NCI-H146 treated with DMSO at 0.1 percent for 48 hours (cell line): ENCODE measurements around the gene JAZF1.
A peak's percentile ranks its signal among the peaks of the same experiment; 100 is the strongest.

ENCODE experiments used
- DNase-seq: peaks from one replicate; lab custom pipeline; 2025; ENCODE audit not compliant: unreplicated experiment; lab: John Stamatoyannopoulos, UW

JAZF1 gene

DNA sequence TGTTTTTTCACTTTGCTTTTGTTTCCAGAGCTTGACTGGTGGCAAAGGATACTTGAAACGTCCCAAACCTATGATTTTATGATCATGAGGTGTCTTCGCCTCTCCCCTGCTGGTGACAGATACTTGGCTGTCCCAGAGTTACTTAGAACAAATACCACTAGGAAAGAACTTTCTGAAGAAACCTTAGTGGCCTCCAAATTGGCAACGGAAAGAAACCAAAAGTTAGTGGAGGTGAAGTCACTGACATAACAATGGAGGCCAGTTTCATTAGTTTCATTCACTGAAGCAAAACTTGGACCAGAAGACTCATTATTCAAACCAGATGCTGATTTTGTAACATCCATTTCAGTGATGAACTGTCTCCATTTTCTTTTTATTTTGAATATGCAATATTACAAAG lies 68.6 kb downstream of the JAZF1 start:
- DNase-seq: no peak

DNA sequence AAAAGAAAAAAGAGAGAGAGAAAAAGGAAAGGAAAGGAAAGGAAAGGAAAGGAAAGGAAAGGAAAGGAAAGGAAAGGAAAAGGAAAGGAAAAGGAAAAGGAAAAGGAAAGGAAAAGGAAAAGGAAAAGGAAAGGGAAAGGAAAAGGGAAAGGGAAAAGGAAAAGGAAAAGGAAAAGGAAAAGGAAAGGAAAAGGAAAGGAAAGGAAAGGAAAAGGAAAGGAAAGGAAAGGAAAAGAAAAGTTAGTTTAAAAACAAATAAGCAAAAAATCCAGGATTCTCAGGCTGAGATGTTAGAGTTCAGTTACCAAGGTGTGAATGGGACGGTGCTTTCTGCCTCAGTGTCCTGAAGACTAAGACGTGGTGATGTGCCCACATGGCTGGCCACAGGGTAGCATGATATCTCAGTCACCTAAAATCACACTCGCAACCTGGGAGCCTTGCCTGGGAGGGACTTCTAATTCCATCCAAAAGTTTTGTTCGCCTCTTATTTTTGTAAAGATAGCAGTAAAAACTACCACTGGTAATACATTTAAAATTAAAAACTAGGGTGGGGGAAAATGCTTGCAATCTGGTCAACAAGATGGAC lies 70.1 kb downstream of the JAZF1 start:
- no peak for DNase-seq

- no peak for DNase-seq
Observed at GRCh38 chr7:28108747-28109146, 71.8 kb downstream of the JAZF1 start.

GRCh38 chr7:28107960-28108359 lies 72.6 kb downstream of the JAZF1 start:
- no peak for DNase-seq

GRCh38 chr7:28106321-28106829 lies 74.2 kb downstream of the JAZF1 start:
- peak; percentile 78 for DNase-seq

DNA sequence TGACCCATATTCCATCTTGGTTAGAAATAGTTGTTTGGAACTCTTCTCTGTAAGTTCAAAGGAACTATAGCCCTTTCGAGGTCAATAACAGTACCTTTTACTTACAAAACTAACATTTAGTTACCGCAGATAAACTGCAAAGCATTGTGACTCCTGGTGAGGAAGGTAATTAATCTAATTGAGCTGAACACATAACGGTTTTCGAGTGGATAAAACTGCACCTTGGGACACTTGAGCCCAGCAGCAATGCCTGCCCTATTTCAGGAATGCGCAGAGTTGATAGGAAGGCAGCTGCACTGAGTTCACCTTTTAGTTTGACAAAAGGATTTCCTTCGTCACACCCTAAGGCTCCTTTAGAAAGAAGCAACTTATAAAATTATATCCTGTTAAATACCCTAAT lies 75.4 kb downstream of the JAZF1 start:
- DNase-seq: no peak

- DNase-seq: no peak
Observed at GRCh38 chr7:28104811-28105210, 75.8 kb downstream of the JAZF1 start.

DNA sequence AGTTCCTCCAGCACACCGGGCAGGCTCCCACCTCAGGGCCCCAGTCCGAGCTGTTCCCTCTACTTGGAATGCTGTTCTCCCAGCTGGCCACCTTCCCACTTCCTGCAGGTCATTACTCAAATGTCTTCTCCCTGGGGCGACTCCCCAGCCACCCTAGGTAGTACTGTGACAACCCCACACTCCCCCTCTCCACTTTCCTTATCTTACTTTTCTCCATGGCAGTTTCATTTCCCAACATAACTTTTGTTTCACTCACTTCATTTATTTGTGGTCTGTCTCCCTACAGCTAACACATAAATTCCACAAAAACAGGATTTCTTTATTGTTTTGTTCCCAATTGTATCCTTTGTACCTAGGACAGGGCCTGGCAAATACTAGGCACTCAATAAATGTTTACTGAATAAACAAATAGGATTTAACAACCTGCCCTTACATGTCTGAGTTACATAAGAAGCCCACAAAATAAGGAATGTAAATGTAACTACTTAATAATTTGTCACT lies 76.5 kb downstream of the JAZF1 start:
- DNase-seq: no peak

- DNase-seq: no peak
Observed at GRCh38 chr7:28102797-28103196, 77.8 kb downstream of the JAZF1 start.

- DNase-seq: peak; percentile 24
Observed at GRCh38 chr7:28096713-28097112, 83.9 kb downstream of the JAZF1 start.

GRCh38 chr7:28095231-28095630 lies 85.4 kb downstream of the JAZF1 start:
- no peak for DNase-seq

- DNase-seq: no peak
Observed at GRCh38 chr7:28093623-28094232, 86.9 kb downstream of the JAZF1 start.

GRCh38 chr7:28091190-28091589 lies 89.4 kb downstream of the JAZF1 start:
- no peak for DNase-seq

DNA sequence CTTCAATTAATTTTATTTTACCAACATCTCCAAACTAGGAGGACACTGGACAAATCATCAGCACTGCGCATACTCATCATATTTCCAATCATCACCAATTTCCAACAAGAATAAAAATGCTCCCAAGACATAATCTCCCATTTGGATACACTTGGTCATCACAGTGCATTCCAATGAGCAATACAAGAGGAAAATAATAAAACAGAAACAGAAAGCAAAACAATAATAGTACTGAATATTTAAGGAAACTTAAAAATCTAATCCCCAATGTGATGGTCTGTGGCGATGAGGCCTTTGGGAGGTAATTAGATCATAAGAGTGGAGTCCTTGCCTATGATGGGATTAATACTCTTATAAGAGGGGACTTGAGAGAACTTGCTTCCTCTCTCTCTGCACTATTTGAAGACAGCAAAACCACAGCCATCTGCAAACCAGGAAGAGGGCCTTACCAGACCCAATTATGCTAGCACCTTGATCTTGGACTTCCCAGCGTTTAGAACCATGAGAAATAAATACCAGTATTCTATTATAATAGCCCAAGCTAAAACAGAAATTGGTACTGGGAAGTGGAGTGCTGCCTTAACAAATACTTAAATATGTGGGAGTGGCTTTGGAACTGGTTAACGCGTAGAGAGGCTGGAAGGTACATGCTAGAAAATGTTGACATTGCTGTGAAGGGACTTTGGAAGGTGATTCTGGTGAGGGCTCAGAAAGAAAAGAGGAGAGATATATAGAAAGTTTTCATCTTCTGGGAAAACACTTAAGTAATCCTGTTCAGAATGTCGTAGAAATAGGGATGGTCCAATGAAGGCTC lies 91.5 kb downstream of the JAZF1 start:
- no peak for DNase-seq

DNA sequence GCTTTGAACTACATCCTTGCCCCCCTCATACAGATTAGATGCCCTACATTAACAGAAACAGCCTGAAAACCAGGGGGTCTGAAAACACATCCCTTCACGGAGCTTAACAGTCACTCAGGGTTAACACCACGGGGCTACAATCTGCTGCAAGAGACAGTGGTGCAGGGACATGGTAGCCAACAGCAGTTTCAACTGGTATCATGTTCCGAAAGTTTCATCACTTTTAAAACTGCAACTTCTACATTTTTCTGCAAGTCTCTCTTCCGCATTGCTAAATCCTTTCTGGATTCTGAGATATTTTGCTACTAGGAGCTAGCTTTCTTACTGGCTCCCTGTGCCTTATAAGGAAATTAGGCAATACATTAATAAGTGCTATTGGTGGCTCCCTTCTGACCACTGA lies 92.6 kb downstream of the JAZF1 start:
- DNase-seq: no peak

- no peak for DNase-seq
Observed at GRCh38 chr7:28086198-28086597, 94.4 kb downstream of the JAZF1 start.

DNA sequence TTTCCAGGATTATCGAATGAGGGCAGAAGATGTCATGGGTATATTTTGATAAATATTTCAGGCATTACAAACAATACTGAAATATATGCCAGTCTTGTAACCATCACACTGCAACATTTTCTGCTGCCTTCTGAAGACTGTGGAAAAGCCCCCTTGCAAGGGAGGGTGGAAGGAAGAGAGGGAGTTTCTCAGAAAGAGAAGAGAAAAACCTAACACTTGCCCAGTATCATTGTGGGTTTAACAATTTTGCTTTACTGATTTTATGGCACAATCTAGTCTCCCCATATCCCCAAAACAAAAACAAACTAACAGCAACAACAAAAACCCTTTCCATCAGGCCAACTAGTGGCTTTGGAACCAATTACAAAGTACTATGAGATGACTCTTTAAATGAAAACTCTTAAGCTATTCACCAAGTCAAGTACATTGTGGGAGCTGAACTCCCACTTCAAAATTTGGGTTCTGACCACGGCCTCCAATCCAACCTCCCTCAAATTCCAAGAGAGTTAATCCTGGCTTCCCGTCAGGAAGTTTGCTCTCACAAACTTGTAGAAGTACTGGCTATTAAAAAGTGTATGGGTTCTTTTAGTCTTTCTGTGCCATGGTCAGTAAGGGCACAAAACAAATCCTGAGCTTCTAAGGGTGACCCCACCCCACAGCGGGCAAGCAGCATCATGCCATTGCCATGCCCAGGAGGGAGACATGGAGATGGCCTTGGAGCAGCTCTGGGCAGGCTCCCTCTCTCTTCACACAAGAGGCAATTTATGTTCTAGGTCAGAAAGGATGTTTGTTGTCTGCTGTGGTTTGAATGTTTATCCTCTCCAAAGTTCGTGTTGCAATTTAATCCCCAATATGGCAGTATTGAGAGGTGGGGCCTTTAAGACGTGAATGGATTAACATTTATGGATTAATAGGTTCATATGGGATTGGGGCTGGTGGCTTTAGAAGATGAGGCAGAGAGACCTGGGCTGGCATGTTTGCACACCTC lies 96.3 kb downstream of the JAZF1 start:
- no peak for DNase-seq

GRCh38 chr7:28083164-28083997 lies 97.2 kb downstream of the JAZF1 start:
- no peak for DNase-seq

DNA sequence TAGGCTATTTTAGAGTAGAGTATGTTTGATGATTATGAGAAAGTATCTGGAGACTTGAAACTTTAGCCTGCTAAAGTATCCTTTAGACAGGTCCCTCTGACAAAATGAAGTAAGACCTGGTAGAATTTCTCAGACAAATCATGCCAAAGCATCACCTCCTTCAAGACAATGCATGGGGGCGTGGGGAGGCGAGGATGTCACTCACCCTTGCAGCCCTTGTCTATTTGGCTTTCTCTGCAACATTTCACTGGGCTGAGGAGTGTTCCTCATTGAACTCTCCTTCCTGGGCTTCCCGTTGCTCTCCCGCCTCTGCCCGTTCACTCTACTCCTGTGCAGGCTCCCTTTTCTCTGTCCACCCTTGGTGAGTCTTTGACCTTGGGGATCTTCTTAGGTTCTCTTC lies 98.5 kb downstream of the JAZF1 start:
- no peak for DNase-seq

- DNase-seq: no peak
Observed at GRCh38 chr7:28081016-28081415, 99.6 kb downstream of the JAZF1 start.
